OCI-LY1 (cell line): ENCODE measurements around the gene NAV2.

ENCODE experiments used
- H2AFZ ChIP-seq: fragments of 200-600 bp; sonication (generic), shearing (Covaris generic); 2 replicates; pipeline ENCODE4 v1.6.0; 2014; ENCODE audit warnings: antibody characterized with exemption, mild to moderate bottlenecking, low read length
- H3F3A ChIP-seq: fragments of 200-600 bp; sonication (generic), shearing (Covaris generic); 2 replicates; pipeline ENCODE4 v1.6.0; 2014; ENCODE audit warnings: mild to moderate bottlenecking, antibody characterized with exemption, low read length, moderate library complexity; ENCODE audit not compliant: insufficient read depth
- H3K27ac ChIP-seq: fragments of 200-600 bp; sonication (generic); 2 replicates; pipeline ENCODE4 v1.5.1; 2014; ENCODE audit warnings: low read length, mixed run types, mild to moderate bottlenecking, low read depth; ENCODE audit not compliant: poor library complexity, severe bottlenecking
- H3K27me3 ChIP-seq: fragments of 200-600 bp; sonication (generic); 2 replicates; pipeline ENCODE4 v1.6.0; 2014; ENCODE audit warnings: antibody characterized with exemption, mild to moderate bottlenecking, low read length, moderate library complexity; ENCODE audit not compliant: insufficient read depth
- H3K36me3 ChIP-seq: fragments of 200-600 bp; sonication (generic); 2 replicates; pipeline ENCODE4 v1.6.1; 2014; ENCODE audit warnings: mild to moderate bottlenecking, antibody characterized with exemption, low read length, moderate library complexity, mixed read lengths; ENCODE audit not compliant: insufficient read depth
- H3K4me1 ChIP-seq: fragments of 200-600 bp; sonication (generic); 2 replicates; pipeline ENCODE4 v1.5.1; 2014; ENCODE audit warnings: mild to moderate bottlenecking, low read length, moderate library complexity; ENCODE audit not compliant: insufficient read depth, severe bottlenecking
- H3K4me2 ChIP-seq: fragments of 200-600 bp; sonication (generic), shearing (Covaris generic); 2 replicates; pipeline ENCODE4 v1.6.1; 2014; ENCODE audit warnings: low read length
- H3K4me3 ChIP-seq: fragments of 200-600 bp; sonication (generic); 2 replicates; pipeline ENCODE4 v1.5.1; 2014; ENCODE audit warnings: low read length, low read depth, mild to moderate bottlenecking, mixed read lengths; ENCODE audit not compliant: poor library complexity, severe bottlenecking
- H3K79me2 ChIP-seq: fragments of 200-600 bp; shearing (Covaris generic); 2 replicates; pipeline ENCODE4 v1.6.1; 2016; ENCODE audit warnings: mixed run types, low read length, mixed read lengths; ENCODE audit not compliant: insufficient read depth
- H3K9ac ChIP-seq: fragments of 200-600 bp; sonication (generic), shearing (Covaris generic); 2 replicates; pipeline ENCODE4 v1.6.1; 2014; ENCODE audit warnings: mild to moderate bottlenecking, low read length, mixed read lengths
- H3K9me2 ChIP-seq: fragments of 200-600 bp; sonication (generic), shearing (Covaris generic); 2 replicates; pipeline ENCODE4 v1.6.1; 2014; ENCODE audit warnings: low read depth, mild to moderate bottlenecking, low read length, mixed read lengths
- H3K9me3 ChIP-seq: fragments of 200-600 bp; shearing (Covaris generic); 2 replicates; pipeline ENCODE4 v1.6.1; 2014; ENCODE audit warnings: low read length, mixed read lengths
- H4K20me1 ChIP-seq: fragments of 200-600 bp; sonication (generic), shearing (Covaris generic); 2 replicates; pipeline ENCODE4 v1.6.0; 2016; ENCODE audit warnings: mild to moderate bottlenecking, low read length; ENCODE audit not compliant: insufficient read depth
- CTCF ChIP-seq: fragments of 200-600 bp; sonication (generic), shearing (Covaris generic); IDR thresholded peaks from 2 replicates; pipeline ENCODE4 v1.5.1; 2017; ENCODE audit warnings: mild to moderate bottlenecking, antibody characterized with exemption, low read length, moderate library complexity, mixed read lengths
- EZH2 ChIP-seq: fragments of 200-600 bp; sonication (generic), shearing (Covaris generic); IDR thresholded peaks from 2 replicates; pipeline ENCODE4 v1.8.0; 2017; ENCODE audit warnings: borderline replicate concordance, mixed run types, mild to moderate bottlenecking, antibody characterized with exemption, low read length, moderate library complexity, mixed read lengths

NAV2 gene

DNA sequence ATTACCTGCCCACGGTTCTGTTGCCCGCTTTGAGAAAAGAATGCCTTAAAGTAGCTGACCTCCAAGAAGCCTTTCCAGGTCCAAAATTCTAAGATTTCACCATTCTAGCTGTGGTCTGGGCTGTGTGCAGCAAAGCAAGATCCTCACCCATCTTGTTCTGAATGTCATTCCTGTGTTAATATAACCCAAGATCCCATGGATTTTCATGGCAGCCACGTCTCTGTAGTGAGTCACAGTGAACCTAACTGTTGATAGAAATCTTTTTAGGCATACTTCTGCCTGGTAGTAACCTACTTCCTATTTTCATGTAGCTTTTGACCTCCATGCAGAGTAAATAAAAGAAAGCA lies 210.0 kb downstream of the NAV2 start:
- Histone ChIP-seq H3K27me3 (no peaks in the 10 kb centered on the region), H4K20me1 (no peaks in the 10 kb centered on the region), H3K79me2 (no peaks in the 10 kb centered on the region), H3K4me2 (no peak overlapping the region), H3F3A (no peaks in the 10 kb centered on the region), H2AFZ (no peak overlapping the region), H3K36me3 (no peaks in the 10 kb centered on the region), H3K4me1 (no peaks in the 10 kb centered on the region), H3K9me3 (no peaks in the 10 kb centered on the region), H3K9ac (no peak overlapping the region), H3K9me2 (no peaks in the 10 kb centered on the region), H3K4me3 (no peak overlapping the region), H3K27ac (no peak overlapping the region)
- TF ChIP-seq EZH2 = no peak
- no peak for TF ChIP-seq CTCF

- Histone ChIP-seq H3K36me3 (no peaks in the 10 kb centered on the region), H3F3A (no peaks in the 10 kb centered on the region), H3K27me3 (no peaks in the 10 kb centered on the region), H4K20me1 (no peaks in the 10 kb centered on the region), H3K4me3 (no peak overlapping the region), H2AFZ (no peak overlapping the region), H3K9me2 (no peaks in the 10 kb centered on the region), H3K27ac (no peak overlapping the region), H3K4me2 (no peak overlapping the region), H3K4me1 (no peaks in the 10 kb centered on the region), H3K9ac (no peak overlapping the region), H3K9me3 (no peaks in the 10 kb centered on the region), H3K79me2 (no peaks in the 10 kb centered on the region)
- TF ChIP-seq EZH2 (no peak), CTCF (no peak)
Observed at GRCh38 chr11:19923626-19924025, 211.0 kb downstream of the NAV2 start.

DNA sequence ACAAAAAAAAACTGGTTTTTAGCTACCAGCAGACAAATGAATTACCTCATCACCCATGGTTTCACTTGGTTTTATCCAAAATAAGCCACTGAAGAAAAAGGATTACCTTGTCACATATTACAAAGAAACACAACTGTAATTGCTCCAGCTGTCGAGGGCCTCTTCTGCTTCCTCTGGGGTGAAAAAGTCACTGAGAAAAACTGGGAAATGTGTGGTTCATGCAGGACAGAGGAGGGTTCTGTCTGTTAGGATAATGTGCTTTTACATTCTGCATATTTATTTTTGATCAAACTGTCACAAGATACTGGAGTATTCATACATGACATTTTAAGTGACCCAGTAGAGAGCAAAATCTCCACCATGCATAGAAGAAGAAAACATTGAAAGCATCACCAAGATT lies 211.7 kb downstream of the NAV2 start:
- Histone ChIP-seq H3K79me2 (no peaks in the 10 kb centered on the region), H3K27me3 (no peaks in the 10 kb centered on the region), H3K9me2 (no peaks in the 10 kb centered on the region), H3K9me3 (no peaks in the 10 kb centered on the region), H2AFZ (no peak overlapping the region), H3K27ac (no peak overlapping the region), H3K4me1 (no peaks in the 10 kb centered on the region), H4K20me1 (no peaks in the 10 kb centered on the region), H3F3A (no peaks in the 10 kb centered on the region), H3K36me3 (no peaks in the 10 kb centered on the region), H3K9ac (no peak overlapping the region), H3K4me3 (no peak overlapping the region), H3K4me2 (no peak overlapping the region)
- TF ChIP-seq CTCF (no peak), EZH2 (no peak)
